ENCODE results near the gene PKD1L1.
"Not testable (repeated sequence)": the region's sequence is repeated elsewhere in the genome, so short reads cannot be mapped to it uniquely, and the experiment has no call there.

The PKD1L1 gene

DNA sequence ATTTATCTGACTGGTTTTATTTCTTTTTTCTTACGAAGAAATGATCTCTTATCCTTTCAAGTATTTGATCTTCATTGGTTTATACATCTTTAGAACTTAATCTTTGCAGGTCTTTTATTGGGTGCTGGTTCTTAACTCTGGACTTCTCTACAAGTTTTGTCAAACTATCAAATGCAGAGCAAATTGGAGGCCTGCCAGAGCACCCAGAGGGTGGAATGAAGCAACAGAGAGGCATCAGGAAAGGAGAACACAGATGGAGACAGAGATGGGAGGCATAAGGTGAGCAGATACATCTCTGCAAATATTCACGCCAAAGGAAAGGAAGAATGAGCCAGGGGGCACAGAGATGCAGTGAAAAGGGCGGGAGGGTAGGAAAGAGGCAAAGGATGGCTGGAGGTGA, 130.3 kb downstream of the PKD1L1 start:
- no peak for DNase-seq (ENCODE audit: low read depth in 2 of 2)

DNA sequence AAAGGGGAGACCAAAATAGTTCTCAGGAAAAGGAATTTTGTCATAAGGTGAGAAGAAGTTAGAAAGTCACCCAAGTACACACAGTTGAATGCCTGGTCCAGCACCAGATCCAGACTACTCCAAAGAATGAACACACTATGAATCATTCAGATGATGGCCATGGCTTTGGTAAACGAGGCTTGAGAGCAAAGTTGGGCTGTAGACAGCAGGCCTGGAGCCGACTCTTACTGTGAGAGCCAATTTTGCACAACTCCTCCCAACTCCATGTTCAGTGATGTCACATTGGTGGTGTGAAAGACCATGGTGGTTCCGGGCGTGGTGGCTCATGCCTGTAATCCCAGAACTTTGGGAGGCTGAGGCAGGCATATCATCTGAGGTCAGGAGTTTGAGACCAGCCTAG, 131.6 kb downstream of the PKD1L1 start:
- DNase-seq (ENCODE audit: low read depth in 2 of 2), result no peak

DNA sequence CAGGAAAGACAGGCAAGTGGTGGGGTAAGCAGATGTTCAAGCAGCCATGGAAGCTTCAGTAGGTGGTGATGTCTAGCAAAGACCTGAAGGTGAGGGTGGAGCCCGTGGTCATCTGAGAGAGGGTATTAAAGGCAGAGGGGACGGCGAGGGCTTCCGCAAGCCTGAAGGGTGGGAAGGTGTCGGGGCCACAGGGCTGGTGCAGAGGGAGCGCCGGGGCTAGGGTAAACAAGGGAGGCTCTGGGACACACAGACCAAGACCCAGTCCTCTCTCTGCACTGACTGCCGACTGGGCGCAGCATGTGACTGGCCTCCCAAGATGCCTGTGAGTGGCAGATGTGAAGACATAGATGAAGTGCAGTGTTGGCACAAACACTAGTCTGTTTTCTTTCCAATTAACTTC, 132.4 kb downstream of the PKD1L1 start:
- no peak for DNase-seq (ENCODE audit: low read depth in 2 of 2)

GRCh38 chr7:47814905-47815613, 133.2 kb downstream of the PKD1L1 start:
- DNase-seq (ENCODE audit: low read depth in 2 of 2), result no peak

GRCh38 chr7:47813620-47814260, 134.5 kb downstream of the PKD1L1 start:
- no peak for DNase-seq (ENCODE audit: low read depth in 2 of 2)

- no peak for DNase-seq (ENCODE audit: low read depth in 2 of 2)
Measured at GRCh38 chr7:47812429-47813136, 135.7 kb downstream of the PKD1L1 start.

DNA sequence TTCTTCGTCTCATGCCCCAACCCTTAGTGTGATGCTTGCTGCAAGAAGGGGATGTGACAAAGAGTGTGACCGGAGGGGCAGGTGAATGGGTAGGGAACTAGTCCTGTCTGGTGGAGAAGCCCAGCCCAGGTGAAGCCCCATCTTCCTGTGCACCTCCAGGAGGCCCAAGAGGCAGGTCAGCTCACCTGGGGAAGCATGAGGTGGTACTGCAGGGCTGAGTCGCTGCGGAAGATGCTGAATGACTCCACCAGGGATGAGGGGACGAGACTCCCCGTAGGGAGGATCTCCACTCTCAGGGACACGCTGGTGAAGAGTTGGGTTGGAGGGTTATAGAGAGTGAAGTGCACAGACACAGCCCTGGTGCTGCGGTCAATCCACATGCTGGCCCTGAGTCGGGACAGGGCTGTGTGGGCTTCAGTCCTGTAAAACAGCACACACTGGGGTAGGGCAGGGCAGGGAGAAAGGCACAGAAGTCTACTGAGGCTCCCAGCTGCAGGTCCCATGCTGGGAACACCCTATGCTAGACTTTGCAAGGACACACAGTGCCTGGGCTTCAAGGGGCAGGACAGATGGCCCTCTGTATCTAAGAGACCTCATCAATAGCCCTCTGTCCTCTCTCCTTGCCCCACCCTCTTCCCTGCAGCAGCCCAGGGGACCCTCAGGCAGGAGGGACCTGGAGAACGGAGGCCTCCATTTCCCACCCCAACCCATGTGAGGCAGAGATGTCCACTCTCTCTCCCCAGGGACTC, 136.5 kb downstream of the PKD1L1 start:
- no peak for DNase-seq (ENCODE audit: low read depth in 2 of 2)

GRCh38 chr7:47809387-47809786, 138.9 kb downstream of the PKD1L1 start:
- no peak for DNase-seq (ENCODE audit: low read depth in 2 of 2)

GRCh38 chr7:47808321-47808720, 139.9 kb downstream of the PKD1L1 start:
- no peak for DNase-seq (ENCODE audit: low read depth in 2 of 2)

DNA sequence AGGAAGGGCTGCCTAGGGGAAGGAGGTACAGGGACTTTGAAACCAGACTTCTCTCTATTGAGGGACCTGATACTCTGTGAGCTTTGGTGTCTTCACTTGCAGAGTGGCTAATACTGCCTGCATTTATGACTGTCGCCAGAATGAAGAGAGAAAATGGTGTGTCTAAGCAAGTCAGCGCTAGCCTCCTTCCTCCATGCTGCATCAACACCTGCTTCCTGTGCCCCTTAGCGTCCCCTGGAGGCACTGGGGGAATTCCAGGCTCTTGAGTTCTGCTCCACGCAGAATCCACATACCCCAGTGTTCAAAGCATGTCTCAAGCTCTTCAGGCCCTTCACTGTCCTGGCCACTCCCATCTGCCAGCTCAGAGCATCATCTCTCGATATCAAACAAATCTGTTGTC, 140.5 kb downstream of the PKD1L1 start:
- no peak for DNase-seq (ENCODE audit: low read depth in 2 of 2)

DNA sequence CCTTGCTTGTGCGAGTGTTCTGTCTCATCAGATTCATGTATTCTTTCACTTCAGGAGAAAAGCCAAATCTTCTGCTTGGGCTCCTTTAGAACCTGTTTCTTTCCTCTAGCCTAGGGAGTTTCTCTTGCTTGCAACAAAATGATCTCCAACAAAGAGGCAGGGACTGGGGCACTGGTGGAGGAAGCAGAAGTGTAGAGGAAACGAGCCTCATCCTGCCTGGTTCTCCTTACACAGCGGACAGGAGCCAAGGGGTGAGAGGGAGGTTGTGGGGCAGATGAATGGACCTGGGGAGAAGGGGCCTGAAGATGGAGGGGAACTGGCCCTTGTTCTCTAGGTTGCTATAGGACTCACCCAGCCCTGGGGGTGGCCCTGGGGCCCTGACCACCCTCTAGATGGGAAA, 141.1 kb downstream of the PKD1L1 start:
- no peak for DNase-seq (ENCODE audit: low read depth in 2 of 2)

DNA sequence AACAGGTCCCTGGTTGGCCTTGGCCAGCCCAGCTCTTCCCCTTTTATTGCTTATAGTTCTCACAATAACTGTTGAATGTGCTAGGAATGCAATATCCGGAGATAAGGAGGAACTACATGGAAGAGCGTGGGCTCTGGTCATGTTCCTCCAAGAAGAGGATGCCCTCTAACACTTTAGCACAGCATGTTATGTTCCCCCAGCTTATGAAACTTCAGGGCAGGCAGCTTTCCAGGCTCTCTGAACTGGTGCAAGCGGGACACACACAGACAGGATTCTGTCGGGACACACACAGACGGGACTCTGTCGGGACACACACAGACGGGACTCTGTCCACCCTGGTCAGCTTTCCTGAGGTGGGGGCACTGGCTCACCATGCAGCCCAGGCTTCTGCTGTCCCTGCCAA, 141.6 kb downstream of the PKD1L1 start:
- no peak for DNase-seq (ENCODE audit: low read depth in 2 of 2)

DNA sequence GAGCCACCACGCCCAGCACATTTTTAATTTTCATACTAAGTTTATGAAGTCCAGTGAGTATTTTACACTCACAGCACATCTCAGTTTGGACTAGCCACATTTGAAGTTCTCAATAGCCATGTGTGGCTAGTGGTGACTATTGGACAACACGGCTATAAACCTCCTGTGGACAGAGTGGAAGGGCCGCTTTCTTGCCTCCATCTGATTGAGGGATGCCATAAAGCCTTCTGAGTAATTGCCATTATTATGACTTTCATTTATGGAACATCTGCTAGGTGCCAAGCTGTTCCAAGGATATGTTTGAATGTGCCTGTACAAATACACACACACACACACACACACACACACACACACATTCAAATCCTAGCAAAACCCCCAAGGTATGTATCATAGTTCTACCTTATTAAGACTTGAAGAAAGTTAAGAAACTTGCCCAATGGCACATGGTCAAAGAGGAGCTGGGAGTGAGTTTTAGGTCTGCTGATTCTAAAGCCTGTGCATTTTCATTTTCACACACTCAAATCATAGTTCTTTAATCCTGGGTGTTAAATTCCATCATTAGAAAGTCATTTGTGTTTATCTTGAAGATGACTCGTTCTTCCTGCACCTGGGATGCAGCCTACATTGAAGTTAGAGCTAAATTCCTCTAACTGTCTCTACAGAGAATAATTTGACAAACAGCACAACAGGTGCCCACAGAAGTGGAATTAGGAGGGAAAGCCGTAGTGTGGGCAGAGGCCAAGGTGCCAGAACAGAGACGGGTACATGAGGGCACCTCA, 143.3 kb downstream of the PKD1L1 start:
- DNase-seq (ENCODE audit: low read depth in 2 of 2), result no peak

DNA sequence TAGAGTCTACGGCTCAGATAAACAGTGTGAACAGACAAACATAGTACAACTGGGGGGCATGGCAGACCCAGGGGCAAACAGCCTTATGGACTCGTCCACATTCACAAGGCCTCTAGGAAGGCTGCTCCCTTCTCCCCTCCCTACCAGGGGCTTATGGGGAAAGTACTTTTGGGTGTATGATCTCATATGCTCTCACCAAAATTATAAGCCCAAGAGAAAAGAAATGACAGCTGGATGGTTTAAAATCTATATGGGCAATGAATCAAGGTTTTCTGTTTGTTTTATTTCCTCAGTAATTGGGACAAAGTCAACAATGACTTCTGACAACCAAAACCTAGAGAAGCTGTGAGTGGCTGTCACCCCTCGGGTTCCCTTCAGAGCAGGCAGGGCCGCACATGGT, 144.4 kb downstream of the PKD1L1 start:
- DNase-seq (ENCODE audit: low read depth in 2 of 2), result no peak

DNA sequence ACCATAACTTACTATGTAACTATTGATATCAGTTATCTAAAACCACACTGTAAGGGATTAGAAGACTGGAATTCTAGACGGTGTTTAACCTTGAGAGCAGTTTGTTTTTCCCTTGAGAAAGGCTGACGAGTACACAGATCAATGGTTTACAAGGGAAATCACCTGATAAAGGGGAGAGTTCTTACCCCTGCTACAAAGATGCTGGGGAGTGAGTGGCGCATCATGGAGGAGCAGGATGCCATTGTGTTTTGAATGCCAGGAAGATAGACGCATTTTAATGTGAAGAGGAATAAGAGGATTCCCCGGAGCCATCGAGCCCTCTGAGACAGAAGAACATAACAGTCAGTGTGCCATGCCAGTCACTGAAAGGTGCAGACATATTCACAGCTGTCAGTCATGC, 145.2 kb downstream of the PKD1L1 start:
- DNase-seq (ENCODE audit: low read depth in 2 of 2), result no peak

GRCh38 chr7:47801423-47801822, 146.8 kb downstream of the PKD1L1 start:
- DNase-seq (ENCODE audit: low read depth in 2 of 2), result no peak

GRCh38 chr7:47799524-47799923, 148.7 kb downstream of the PKD1L1 start:
- DNase-seq (ENCODE audit: low read depth in 2 of 2), result no peak

DNA sequence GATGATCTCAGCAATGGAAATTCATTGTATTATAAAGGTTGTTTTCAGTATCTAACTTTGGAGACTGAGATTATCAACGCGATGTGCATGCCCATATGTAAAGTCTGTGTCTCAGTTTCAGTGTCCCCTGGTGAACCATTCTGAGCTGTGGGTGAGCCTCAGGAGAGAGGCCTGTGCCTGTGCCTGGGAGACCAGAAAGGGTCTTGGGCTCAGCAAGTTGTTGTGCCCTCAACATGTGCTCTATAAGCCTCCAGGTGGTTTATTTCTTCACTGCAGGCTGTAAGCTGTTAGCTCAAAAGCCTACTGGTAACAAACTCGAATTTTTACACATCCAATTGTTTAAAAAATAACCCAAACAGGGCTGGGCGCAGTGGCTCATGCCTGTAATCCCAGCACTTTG, 151.9 kb downstream of the PKD1L1 start:
- no peak for DNase-seq (ENCODE audit: low read depth in 2 of 2)

DNA sequence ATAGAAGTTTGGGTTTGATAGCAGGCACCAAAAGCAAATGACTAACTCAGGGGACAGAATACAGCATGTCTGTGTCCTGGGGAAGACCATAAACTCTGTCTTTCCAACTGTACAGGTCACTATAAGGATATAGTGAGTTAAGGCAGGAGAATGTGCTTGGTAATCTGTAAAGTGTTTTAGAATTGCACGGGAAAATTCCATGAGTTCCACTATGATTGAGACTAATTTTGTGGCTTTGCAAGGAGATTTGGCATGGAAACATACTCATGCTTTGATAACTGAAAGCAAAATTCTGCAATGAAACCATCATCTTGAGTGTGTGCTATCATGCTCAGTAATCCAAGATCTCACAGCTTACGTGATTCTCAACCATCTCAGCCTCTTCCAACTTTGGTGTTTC, 152.6 kb downstream of the PKD1L1 start:
- no peak for DNase-seq (ENCODE audit: low read depth in 2 of 2)

DNA sequence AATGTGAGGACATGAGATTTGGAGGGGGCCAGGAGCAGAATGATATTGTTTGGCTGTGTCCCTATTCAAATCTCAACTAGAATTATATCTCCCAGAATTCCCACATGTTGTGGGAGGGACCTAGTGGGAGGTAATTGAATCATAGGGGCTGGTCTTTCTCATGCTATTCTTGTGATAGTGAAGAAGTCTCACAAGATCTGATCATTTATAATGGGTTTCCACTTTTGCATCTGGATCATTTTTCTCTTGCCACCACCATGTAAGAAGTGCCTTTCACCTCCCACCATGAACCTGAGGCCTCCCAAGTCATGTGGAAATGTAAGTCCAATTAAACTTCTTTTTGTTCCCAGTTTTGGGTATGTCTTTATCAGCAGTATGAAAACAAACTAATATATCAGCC, 153.1 kb downstream of the PKD1L1 start:
- DNase-seq (ENCODE audit: low read depth in 2 of 2), result not testable (repeated sequence)

DNA sequence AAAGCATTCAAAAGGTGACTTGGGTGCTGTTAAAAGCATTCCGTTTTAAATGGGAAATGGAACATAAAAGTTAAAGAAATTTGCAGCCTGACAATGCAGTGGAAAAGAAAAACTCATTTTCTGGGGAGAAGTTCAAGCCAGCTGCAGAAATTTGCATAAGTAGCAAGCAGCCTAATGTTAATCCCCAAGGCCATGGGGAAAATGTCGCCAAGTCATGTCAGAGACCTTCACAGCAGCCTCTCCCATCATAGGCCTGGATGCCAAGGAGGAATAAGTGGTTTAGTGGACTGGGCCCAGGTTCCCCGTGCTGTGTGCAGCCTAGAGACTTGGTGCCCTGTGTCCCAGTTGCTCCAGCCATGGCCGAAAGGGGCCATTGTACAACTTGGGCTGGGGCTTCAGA, 154.2 kb downstream of the PKD1L1 start:
- DNase-seq (ENCODE audit: low read depth in 2 of 2), result no peak

GRCh38 chr7:47793186-47793585, 155.1 kb downstream of the PKD1L1 start:
- DNase-seq (ENCODE audit: low read depth in 2 of 2), result not testable (repeated sequence)

All from activated CD4-positive, alpha-beta T cell treated with anti-CD3 and anti-CD28 coated beads for 24 hours (primary cell).